Caco-2 (cell line): ENCODE data around the gene ADGRF4. TPM values are rescaled to one million over a fixed set of nuclear protein-coding genes. Genes with fewer than 3 reads are reported as not detected.

Source experiments
- BruUV-seq: library from RNA; stranded (reverse); fragments of 400-500 nt; replicated peaks from 2 replicates; lab custom pipeline; 2021; lab: Mats Ljungman, UMichigan
- CTCF ChIA-PET: fragments of 300-600 bp; sonication (Branson Sonifier 250); formaldehyde crosslinking; loops from one replicate; lab custom pipeline; 2022; ENCODE audit warnings: antibody characterized with exemption; lab: Charles Lee
- POLR2A ChIA-PET: fragments of 300-600 bp; sonication (Branson Sonifier 250); formaldehyde crosslinking; loops from one replicate; lab custom pipeline; 2022; ENCODE audit warnings: antibody characterized with exemption; lab: Charles Lee
- DNase-seq, 2 experiments: peaks; one replicate each; pipeline versions ENCODE4 v3.0.0 to v3.0.0-alpha.2; 2020 to 2022
- H3K27me3 ChIP-seq: replicated peaks from 2 replicates; pipeline ENCODE4 v1.6.0; 2011; ENCODE audit warnings: low read length; ENCODE audit not compliant: control insufficient read depth, insufficient read depth
- H3K36me3 ChIP-seq: 2 replicates; pipeline ENCODE4 v1.5.1; 2011; ENCODE audit warnings: low read length; ENCODE audit not compliant: control insufficient read depth, insufficient read depth
- H3K4me1 ChIP-seq: fragments of 250-450 bp; sonication (Bioruptor Pico); 2 replicates; pipeline ENCODE4 v1.5.1; 2020; ENCODE audit warnings: mild to moderate bottlenecking
- H3K4me3 ChIP-seq: 2 replicates; pipeline ENCODE4 v1.5.1; 2011; ENCODE audit warnings: low read depth, mild to moderate bottlenecking, control low read depth, low read length
- H3K9me3 ChIP-seq: fragments of 250-450 bp; sonication (Bioruptor Pico); 2 replicates; pipeline ENCODE4 v1.5.1; 2020; ENCODE audit warnings: mild to moderate bottlenecking, moderate library complexity
- H3K27ac Mint-ChIP-seq: one replicate; pipeline ENCODE4 v1.8.0; 2022; ENCODE audit warnings: mixed read lengths; ENCODE audit not compliant: unreplicated experiment
- H3K27me3 Mint-ChIP-seq: one replicate; pipeline ENCODE4 v1.8.0; 2022; ENCODE audit warnings: mixed read lengths; ENCODE audit not compliant: insufficient read depth, unreplicated experiment
- H3K36me3 Mint-ChIP-seq: one replicate; pipeline ENCODE4 v1.8.0; 2022; ENCODE audit warnings: mild to moderate bottlenecking, mixed read lengths; ENCODE audit not compliant: insufficient read depth, unreplicated experiment
- H3K4me1 Mint-ChIP-seq: one replicate; pipeline ENCODE4 v1.8.0; 2022; ENCODE audit warnings: low read depth, mixed read lengths; ENCODE audit not compliant: unreplicated experiment
- H3K4me3 Mint-ChIP-seq: one replicate; pipeline ENCODE4 v1.8.0; 2022; ENCODE audit warnings: mild to moderate bottlenecking, moderate library complexity, mixed read lengths; ENCODE audit not compliant: unreplicated experiment
- H3K9me3 Mint-ChIP-seq: one replicate; pipeline ENCODE4 v1.8.0; 2022; ENCODE audit warnings: mixed read lengths; ENCODE audit not compliant: unreplicated experiment
- intact Hi-C: fragments of 100-400 bp; cut with micrococcal nuclease; formaldehyde crosslinking; loops from one replicate; pipeline ENCODE4 v1.10.0; 2022; ENCODE audit not compliant: unreplicated experiment
- total RNA-seq: library from RNA; stranded (reverse); gene quantifications from 2 replicates; pipeline ENCODE4 v1.2.3, GENCODE V29; 2022
- TF ChIP-seq, protein P1 (sequence below), 2 experiments: fragments of 200-600 bp in 1 of 2; IDR thresholded peaks; 1 replicate in 1 of 2; 2 replicates in 1 of 2; pipeline versions ENCODE4 v1.5.1 to v1.8.0; 2011 to 2022; ENCODE audit warnings: antibody characterized with exemption in 1 of 2, control low read depth in 1 of 2, inconsistent platforms in 1 of 2, low read depth in 1 of 2, low read length in 1 of 2, mild to moderate bottlenecking in 1 of 2, moderate library complexity in 1 of 2; ENCODE audit not compliant: insufficient read depth in 1 of 2, severe bottlenecking in 1 of 2, unreplicated experiment in 1 of 2

ADGRF4 gene
- total RNA-seq, 1 experiment from 2014 or later = 10.6 TPM

DNA sequence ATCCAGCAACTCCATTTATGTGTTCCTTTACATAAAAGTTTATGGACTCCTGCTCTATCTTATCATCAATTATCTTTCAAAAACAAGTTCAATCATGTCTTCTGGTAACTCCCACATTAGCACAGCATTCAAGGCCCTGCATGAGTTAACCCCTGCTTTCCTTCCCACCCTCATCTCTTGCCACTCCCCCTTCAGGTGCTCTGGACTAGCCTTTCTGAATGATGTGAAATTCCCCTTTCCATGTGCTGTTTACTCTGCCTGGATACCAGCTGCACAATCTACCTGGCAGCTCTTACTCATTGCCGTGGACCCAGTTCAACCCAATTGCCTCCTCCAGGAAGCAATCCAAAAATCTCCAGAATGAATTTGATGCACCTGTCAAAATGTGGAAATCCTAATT lies 11.9 kb downstream of the ADGRF4 start:
- peaks cover 6% of the 10 kb centered on the region for H3K4me1 Mint-ChIP-seq
- CTCF ChIA-PET = no interaction called here
- no peaks in the 10 kb centered on the region for H3K36me3 ChIP-seq
- no peaks in the 10 kb centered on the region for H3K27me3 ChIP-seq
- no peaks in the 10 kb centered on the region for H3K9me3 ChIP-seq
- no peaks in the 10 kb centered on the region for H3K4me1 ChIP-seq
- TF ChIP-seq, protein P1, sequence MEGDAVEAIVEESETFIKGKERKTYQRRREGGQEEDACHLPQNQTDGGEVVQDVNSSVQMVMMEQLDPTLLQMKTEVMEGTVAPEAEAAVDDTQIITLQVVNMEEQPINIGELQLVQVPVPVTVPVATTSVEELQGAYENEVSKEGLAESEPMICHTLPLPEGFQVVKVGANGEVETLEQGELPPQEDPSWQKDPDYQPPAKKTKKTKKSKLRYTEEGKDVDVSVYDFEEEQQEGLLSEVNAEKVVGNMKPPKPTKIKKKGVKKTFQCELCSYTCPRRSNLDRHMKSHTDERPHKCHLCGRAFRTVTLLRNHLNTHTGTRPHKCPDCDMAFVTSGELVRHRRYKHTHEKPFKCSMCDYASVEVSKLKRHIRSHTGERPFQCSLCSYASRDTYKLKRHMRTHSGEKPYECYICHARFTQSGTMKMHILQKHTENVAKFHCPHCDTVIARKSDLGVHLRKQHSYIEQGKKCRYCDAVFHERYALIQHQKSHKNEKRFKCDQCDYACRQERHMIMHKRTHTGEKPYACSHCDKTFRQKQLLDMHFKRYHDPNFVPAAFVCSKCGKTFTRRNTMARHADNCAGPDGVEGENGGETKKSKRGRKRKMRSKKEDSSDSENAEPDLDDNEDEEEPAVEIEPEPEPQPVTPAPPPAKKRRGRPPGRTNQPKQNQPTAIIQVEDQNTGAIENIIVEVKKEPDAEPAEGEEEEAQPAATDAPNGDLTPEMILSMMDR (IDR thresholded peaks at IDR 0.05; ENCODE audit: insufficient read depth in 1 of 2, low read depth in 1 of 2, low read length in 1 of 2, severe bottlenecking in 1 of 2, unreplicated experiment in 1 of 2) = no peak
- intact Hi-C loops = no loop called here
- DNase-seq = no peak
- BruUV-seq = no TSS peak
- H3K27ac Mint-ChIP-seq = no peak overlapping the region
- H3K4me3 Mint-ChIP-seq = no peak overlapping the region
- POLR2A ChIA-PET = interaction anchor here (0.5 kb wide), 1 partner anchor 220 kb away, joined by 3 read pairs; no protein-coding TSS in a partner anchor
- no peak overlapping the region for H3K4me3 ChIP-seq
- no peaks in the 10 kb centered on the region for H3K27me3 Mint-ChIP-seq
- no peaks in the 10 kb centered on the region for H3K9me3 Mint-ChIP-seq
- H3K36me3 Mint-ChIP-seq = no peaks in the 10 kb centered on the region

DNA sequence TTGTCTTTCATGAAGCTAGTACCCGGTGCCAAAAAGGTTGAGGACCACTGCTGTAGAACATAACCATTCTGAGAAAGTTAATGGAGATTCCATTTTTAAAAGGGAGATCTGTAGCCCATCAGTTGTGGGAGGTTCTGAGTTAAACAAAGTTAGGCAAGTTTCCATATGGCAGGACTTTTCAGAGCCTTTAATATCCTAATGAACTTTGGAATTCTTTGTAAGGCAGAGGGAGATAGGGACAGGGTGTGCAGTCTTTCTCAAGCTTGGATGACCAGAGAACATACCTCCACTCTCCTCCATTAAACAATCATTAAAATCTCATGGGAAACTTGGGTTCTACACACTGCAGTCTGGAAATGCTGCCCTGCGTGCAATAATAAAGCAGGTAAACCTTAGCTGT lies 14.8 kb downstream of the ADGRF4 start:
- Mint-ChIP-seq H3K27ac (no peak overlapping the region), H3K27me3 (no peaks in the 10 kb centered on the region), H3K36me3 (no peaks in the 10 kb centered on the region), H3K4me3 (no peak overlapping the region), H3K9me3 (no peaks in the 10 kb centered on the region), H3K4me1 (peaks cover 6% of the 10 kb centered on the region)
- POLR2A ChIA-PET = no interaction called here
- H3K36me3 ChIP-seq = no peaks in the 10 kb centered on the region
- CTCF ChIA-PET = no interaction called here
- H3K27me3 ChIP-seq = no peaks in the 10 kb centered on the region
- H3K9me3 ChIP-seq = no peaks in the 10 kb centered on the region
- H3K4me1 ChIP-seq = no peaks in the 10 kb centered on the region
- intact Hi-C loops = no loop called here
- TF ChIP-seq, protein P1 (IDR thresholded peaks at IDR 0.05; ENCODE audit: insufficient read depth in 1 of 2, low read depth in 1 of 2, low read length in 1 of 2, severe bottlenecking in 1 of 2, unreplicated experiment in 1 of 2) = no peak
- DNase-seq = no peak
- H3K4me3 ChIP-seq = no peak overlapping the region
- BruUV-seq = no TSS peak

DNA sequence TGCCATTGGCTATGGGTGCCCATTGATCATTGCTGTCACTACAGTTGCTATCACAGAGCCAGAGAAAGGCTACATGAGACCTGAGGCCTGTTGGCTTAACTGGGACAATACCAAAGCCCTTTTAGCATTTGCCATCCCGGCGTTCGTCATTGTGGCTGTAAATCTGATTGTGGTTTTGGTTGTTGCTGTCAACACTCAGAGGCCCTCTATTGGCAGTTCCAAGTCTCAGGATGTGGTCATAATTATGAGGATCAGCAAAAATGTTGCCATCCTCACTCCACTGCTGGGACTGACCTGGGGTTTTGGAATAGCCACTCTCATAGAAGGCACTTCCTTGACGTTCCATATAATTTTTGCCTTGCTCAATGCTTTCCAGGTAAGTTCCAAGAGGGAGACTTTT lies 16.4 kb downstream of the ADGRF4 start:
- Mint-ChIP-seq H3K4me1 (peaks cover 6% of the 10 kb centered on the region), H3K27me3 (no peaks in the 10 kb centered on the region), H3K4me3 (no peak overlapping the region), H3K9me3 (no peaks in the 10 kb centered on the region), H3K27ac (no peak overlapping the region), H3K36me3 (peaks cover 5% of the 10 kb centered on the region)
- intact Hi-C loops = no loop called here
- POLR2A ChIA-PET = no interaction called here
- DNase-seq = no peak
- H3K36me3 ChIP-seq = no peaks in the 10 kb centered on the region
- no peaks in the 10 kb centered on the region for H3K27me3 ChIP-seq
- no TSS peak for BruUV-seq
- H3K4me1 ChIP-seq = no peaks in the 10 kb centered on the region
- no peak overlapping the region for H3K4me3 ChIP-seq
- no peaks in the 10 kb centered on the region for H3K9me3 ChIP-seq
- TF ChIP-seq, protein P1 (IDR thresholded peaks at IDR 0.05; ENCODE audit: insufficient read depth in 1 of 2, low read depth in 1 of 2, low read length in 1 of 2, severe bottlenecking in 1 of 2, unreplicated experiment in 1 of 2) = no peak
- CTCF ChIA-PET = no interaction called here
